Cardiac muscle cell (in vitro differentiated cells and primary cell): Measurements from ENCODE around the gene OR4D2. TPM values are rescaled to one million over a fixed set of nuclear protein-coding genes. Genes with fewer than 3 reads are reported as not detected.
A peak's percentile ranks its signal among the peaks of the same experiment; 100 is the strongest.

Source experiments
- DNase-seq, 2 donors: peaks; one replicate each; pipeline versions ENCODE4 v3.0.0 to v3.0.0-alpha.2; 2010 to 2017; ENCODE audit warnings: low read depth in 1 of 2, low spot score in 1 of 2
- H3K27ac ChIP-seq: fragments of 200-600 bp; sonication (generic); 2 replicates; pipeline ENCODE4 v1.5.1; 2016
- H3K27me3 ChIP-seq: fragments of 200-600 bp; sonication (generic); 2 replicates; pipeline ENCODE4 v1.6.0; 2016; ENCODE audit warnings: control low read depth
- H3K36me3 ChIP-seq: fragments of 200-600 bp; sonication (generic); 2 replicates; pipeline ENCODE4 v1.5.1; 2016; ENCODE audit warnings: control low read depth
- H3K4me1 ChIP-seq: fragments of 200-600 bp; sonication (generic); 2 replicates; pipeline ENCODE4 v1.8.1; 2017; ENCODE audit warnings: low read depth, mild to moderate bottlenecking, mixed run types
- H3K4me3 ChIP-seq: fragments of 200-600 bp; sonication (generic); 2 replicates; pipeline ENCODE4 v1.5.1; 2016; ENCODE audit warnings: mild to moderate bottlenecking
- H3K9me3 ChIP-seq: fragments of 200-600 bp; sonication (generic); 2 replicates; pipeline ENCODE4 v1.5.1; 2017; ENCODE audit warnings: low read depth, mild to moderate bottlenecking, control low read depth
- CTCF ChIP-seq: IDR thresholded peaks from 2 replicates; pipeline ENCODE4 v1.5.1; 2012; ENCODE audit warnings: low read depth, mild to moderate bottlenecking, low read length
- polyA plus RNA-seq: library from polyadenylated mRNA; unstranded; fragments of >200 nt; fragmentation: Nextera tagmentation; extraction: Ambion mirVana; gene quantifications from 2 replicates; pipeline ENCODE4 v1.2.1, GENCODE V29; 2016
- total RNA-seq: library from RNA; depleted of rRNA; stranded (reverse); fragments of >200 nt; gene quantifications from 2 replicates; pipeline ENCODE4 v1.2.3, GENCODE V29; 2016

Gene OR4D2
- total and polyA plus RNA-seq, 2 experiments from 2014 or later, result not detected

- Histone ChIP-seq H3K4me3 (no peak overlapping the region), H3K4me1 (no peaks in the 10 kb centered on the region), H3K9me3 (no peaks in the 10 kb centered on the region), H3K27ac (no peak overlapping the region), H3K27me3 (peaks cover 23% of the 10 kb centered on the region), H3K36me3 (no peaks in the 10 kb centered on the region)
- TF ChIP-seq CTCF, result peak; percentile 35
- DNase-seq, result peak; percentile 15 to 25
Observed at GRCh38 chr17:58172369-58173071, 5.7 kb downstream of the OR4D2 start.

- no peak overlapping the region for H3K4me3 ChIP-seq
- no peaks in the 10 kb centered on the region for H3K36me3 ChIP-seq
- no peak for TF ChIP-seq CTCF
- no peaks in the 10 kb centered on the region for H3K9me3 ChIP-seq
- no peak for DNase-seq
- H3K27ac ChIP-seq, result no peak overlapping the region
- H3K27me3 ChIP-seq, result peaks cover 10% of the 10 kb centered on the region
- no peaks in the 10 kb centered on the region for H3K4me1 ChIP-seq
Observed at GRCh38 chr17:58174871-58175270, 8.1 kb downstream of the OR4D2 start.

- Histone ChIP-seq H3K9me3 (no peaks in the 10 kb centered on the region), H3K4me1 (no peaks in the 10 kb centered on the region), H3K27me3 (no peaks in the 10 kb centered on the region), H3K4me3 (no peak overlapping the region), H3K27ac (no peak overlapping the region), H3K36me3 (no peaks in the 10 kb centered on the region)
- peak; percentile 37 to 39 for DNase-seq
- TF ChIP-seq CTCF, result no peak
Observed at GRCh38 chr17:58176200-58176599, 9.4 kb downstream of the OR4D2 start.

- no peak overlapping the region for H3K4me3 ChIP-seq
- H3K36me3 ChIP-seq, result no peaks in the 10 kb centered on the region
- H3K27ac ChIP-seq, result no peak overlapping the region
- H3K27me3 ChIP-seq, result no peaks in the 10 kb centered on the region
- no peaks in the 10 kb centered on the region for H3K4me1 ChIP-seq
- DNase-seq, result no peak
- no peaks in the 10 kb centered on the region for H3K9me3 ChIP-seq
- no peak for TF ChIP-seq CTCF
Observed at GRCh38 chr17:58181796-58182195, 15.0 kb downstream of the OR4D2 start.

- H3K36me3 ChIP-seq, result no peaks in the 10 kb centered on the region
- H3K9me3 ChIP-seq, result no peaks in the 10 kb centered on the region
- no peak for DNase-seq
- H3K27ac ChIP-seq, result no peak overlapping the region
- no peak overlapping the region for H3K4me3 ChIP-seq
- H3K27me3 ChIP-seq, result no peaks in the 10 kb centered on the region
- no peak for TF ChIP-seq CTCF
- H3K4me1 ChIP-seq, result no peaks in the 10 kb centered on the region
Observed at GRCh38 chr17:58183514-58183913, 16.7 kb downstream of the OR4D2 start.
